T-helper 2 cell treated with Interferon-gamma antibody and Interleukin-4, amounts not matched to agents 5 μg/mL and 100 μg/mL, for 36 hours (primary cell): ENCODE data around the gene TMEM81.

Source experiments
- DNase-seq: peaks from one replicate; pipeline ENCODE4 v3.0.0; 2021; ENCODE audit warnings: low spot score
- H3K27ac Mint-ChIP-seq: one replicate; pipeline ENCODE4 v1.8.0; 2021; ENCODE audit warnings: mild to moderate bottlenecking, mixed read lengths
- H3K27me3 Mint-ChIP-seq: one replicate; pipeline ENCODE4 v1.8.0; 2021; ENCODE audit warnings: low read depth, mixed read lengths
- H3K36me3 Mint-ChIP-seq: one replicate; pipeline ENCODE4 v1.8.0; 2021; ENCODE audit warnings: low read depth, mixed read lengths
- H3K4me1 Mint-ChIP-seq: one replicate; pipeline ENCODE4 v1.8.0; 2021; ENCODE audit warnings: low read depth, mixed read lengths
- H3K4me3 Mint-ChIP-seq: one replicate; pipeline ENCODE4 v1.8.0; 2022; ENCODE audit warnings: mild to moderate bottlenecking, moderate library complexity, mixed read lengths
- H3K9me3 Mint-ChIP-seq: one replicate; pipeline ENCODE4 v1.8.0; 2021; ENCODE audit warnings: mixed read lengths

The TMEM81 gene, protein sequence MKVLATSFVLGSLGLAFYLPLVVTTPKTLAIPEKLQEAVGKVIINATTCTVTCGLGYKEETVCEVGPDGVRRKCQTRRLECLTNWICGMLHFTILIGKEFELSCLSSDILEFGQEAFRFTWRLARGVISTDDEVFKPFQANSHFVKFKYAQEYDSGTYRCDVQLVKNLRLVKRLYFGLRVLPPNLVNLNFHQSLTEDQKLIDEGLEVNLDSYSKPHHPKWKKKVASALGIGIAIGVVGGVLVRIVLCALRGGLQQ

DNA sequence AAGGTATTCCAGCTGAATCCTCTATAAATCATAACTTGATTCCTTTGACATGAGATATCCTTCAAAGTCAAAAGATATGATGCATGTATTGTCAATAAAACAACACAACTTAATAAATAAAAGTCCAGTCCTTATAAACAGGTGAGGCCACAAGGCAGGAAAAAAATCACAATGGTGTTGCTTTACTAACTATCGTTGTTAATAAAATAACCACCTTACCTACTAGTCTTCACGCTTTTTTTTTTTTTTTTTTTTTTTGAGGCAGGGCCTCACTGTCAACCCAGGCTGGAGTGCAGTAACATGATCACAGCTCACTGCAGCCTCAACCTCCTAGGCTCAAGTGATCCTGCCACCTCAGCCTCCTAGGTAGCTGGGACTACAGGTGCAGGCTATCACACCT is at the start of gene TMEM81:
TMEM81 (minus strand) TSS at position 101 of the 400 bp plus-strand sequence. CDS start 140 bp downstream, outside the sequence.
- no peaks in the 10 kb centered on the region for H3K4me1 Mint-ChIP-seq

GRCh38 chr1:205133287-205133686 is 49.0 kb upstream of the TMEM81 start:
- Mint-ChIP-seq H3K27me3 (no peaks in the 10 kb centered on the region), H3K36me3 (no peaks in the 10 kb centered on the region), H3K4me3 (no peak overlapping the region), H3K9me3 (no peaks in the 10 kb centered on the region), H3K27ac (no peak overlapping the region), H3K4me1 (no peaks in the 10 kb centered on the region)
- DNase-seq = no peak

More for the DNA sequence above, at the start of gene TMEM81:
- Mint-ChIP-seq H3K27ac (no peak within 1 kb of the TSS), H3K27me3 (no peaks in the 10 kb centered on the region), H3K9me3 (no peaks in the 10 kb centered on the region), H3K4me3 (no peak within 1 kb of the TSS), H3K36me3 (peaks cover 25% of the 10 kb centered on the region)
- DNase-seq = no peak

- Mint-ChIP-seq H3K4me3 (no peak overlapping the region), H3K27me3 (no peaks in the 10 kb centered on the region), H3K36me3 (no peaks in the 10 kb centered on the region), H3K27ac (no peak overlapping the region), H3K9me3 (no peaks in the 10 kb centered on the region), H3K4me1 (no peaks in the 10 kb centered on the region)
- DNase-seq = no peak
These were observed 45.3 kb upstream of the TMEM81 start for GRCh38 chr1:205129447-205130029.

- no peaks in the 10 kb centered on the region for H3K4me1 Mint-ChIP-seq
- H3K9me3 Mint-ChIP-seq = no peaks in the 10 kb centered on the region
- H3K4me3 Mint-ChIP-seq = no peak overlapping the region
- no peak overlapping the region for H3K27ac Mint-ChIP-seq
- no peak for DNase-seq
- no peaks in the 10 kb centered on the region for H3K27me3 Mint-ChIP-seq
- no peaks in the 10 kb centered on the region for H3K36me3 Mint-ChIP-seq
These were observed 43.8 kb upstream of the TMEM81 start for GRCh38 chr1:205128050-205128449.

GRCh38 chr1:205127646-205128045 is 43.4 kb upstream of the TMEM81 start:
- Mint-ChIP-seq H3K27me3 (no peaks in the 10 kb centered on the region), H3K36me3 (no peaks in the 10 kb centered on the region), H3K27ac (no peak overlapping the region), H3K9me3 (no peaks in the 10 kb centered on the region), H3K4me3 (no peak overlapping the region), H3K4me1 (peaks cover 3% of the 10 kb centered on the region)
- DNase-seq = no peak

GRCh38 chr1:205124726-205125125 is 40.5 kb upstream of the TMEM81 start:
- Mint-ChIP-seq H3K9me3 (no peaks in the 10 kb centered on the region), H3K36me3 (no peaks in the 10 kb centered on the region), H3K27ac (no peak overlapping the region), H3K4me1 (peaks cover 16% of the 10 kb centered on the region), H3K27me3 (no peaks in the 10 kb centered on the region), H3K4me3 (no peak overlapping the region)
- DNase-seq = no peak

DNA sequence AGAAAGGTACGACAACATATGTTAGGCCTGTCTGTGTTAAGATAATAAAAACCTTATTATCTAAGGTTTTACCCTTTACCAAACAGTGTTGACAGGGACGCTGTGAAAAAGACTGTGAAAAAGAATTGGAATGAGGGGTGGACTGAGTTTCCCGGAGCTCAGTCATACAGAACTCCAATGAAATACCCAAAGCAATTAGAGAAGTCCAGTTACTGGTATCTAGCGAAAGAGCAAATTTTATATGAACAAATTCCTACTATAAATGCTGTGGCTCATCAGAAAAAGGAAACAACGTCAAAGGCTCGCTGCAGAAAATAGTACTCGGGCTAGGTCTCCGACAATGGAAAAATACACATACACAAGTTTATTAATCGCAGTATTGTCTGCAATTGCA is 38.2 kb upstream of the TMEM81 start:
- peak overlapping the region; percentile 95 for H3K4me3 Mint-ChIP-seq
- peaks cover 4% of the 10 kb centered on the region for H3K36me3 Mint-ChIP-seq
- no peaks in the 10 kb centered on the region for H3K9me3 Mint-ChIP-seq
- peaks cover 24% of the 10 kb centered on the region for H3K4me1 Mint-ChIP-seq
- H3K27ac Mint-ChIP-seq = peak overlapping the region; percentile 97
- no peaks in the 10 kb centered on the region for H3K27me3 Mint-ChIP-seq
- no peak for DNase-seq

DNA sequence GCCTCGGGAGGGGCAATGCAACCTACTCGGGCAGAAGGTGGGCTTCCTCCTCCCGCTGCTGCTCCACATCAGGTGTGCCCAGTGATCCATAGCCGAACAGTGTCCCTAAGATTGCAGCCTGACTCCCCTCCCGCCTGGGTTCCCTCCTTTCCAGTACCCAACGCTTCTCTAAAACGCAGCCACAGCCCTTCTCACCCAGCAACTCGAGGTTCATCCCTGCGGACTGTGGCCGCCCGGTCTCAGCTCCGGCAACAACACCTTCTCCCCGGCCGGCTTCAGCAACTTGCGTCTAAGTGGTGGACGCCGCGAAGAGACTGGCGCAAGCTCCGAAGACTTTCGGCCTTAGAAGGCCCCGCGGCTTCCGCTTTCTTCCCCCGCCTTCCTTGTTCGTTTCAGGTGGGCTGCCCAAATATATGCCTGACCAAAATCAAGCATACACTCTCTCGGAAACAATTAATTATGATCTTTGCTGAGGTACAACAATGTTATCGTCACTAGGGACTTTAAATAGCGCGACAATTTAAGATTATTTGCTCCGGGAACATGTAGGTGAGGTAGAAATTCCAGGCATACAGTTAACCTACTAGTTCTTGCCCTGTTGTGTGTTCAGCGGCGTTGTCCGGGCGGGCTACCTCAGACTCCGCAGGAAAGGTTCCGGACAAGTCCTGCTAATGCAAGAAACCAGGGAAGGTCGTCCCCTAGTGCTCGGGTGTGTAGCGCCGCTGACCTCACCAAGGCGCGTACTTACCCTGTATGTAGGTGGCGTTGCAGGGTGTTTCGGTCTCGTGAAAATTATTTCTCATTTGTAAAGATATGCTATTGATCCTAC is 37.6 kb upstream of the TMEM81 start, which contains the start of gene RBBP5:
RBBP5 (minus strand) TSS at position 319 of the 829 bp plus-strand sequence; CDS start at position 214, 105 bp downstream.
- Mint-ChIP-seq H3K9me3 (no peaks in the 10 kb centered on the region), H3K4me3 (peak within 1 kb of the TSS; percentile 95), H3K4me1 (peaks cover 24% of the 10 kb centered on the region), H3K27me3 (no peaks in the 10 kb centered on the region), H3K36me3 (peaks cover 4% of the 10 kb centered on the region), H3K27ac (peak within 1 kb of the TSS; percentile 97)
- DNase-seq = peak; percentile 93

DNA sequence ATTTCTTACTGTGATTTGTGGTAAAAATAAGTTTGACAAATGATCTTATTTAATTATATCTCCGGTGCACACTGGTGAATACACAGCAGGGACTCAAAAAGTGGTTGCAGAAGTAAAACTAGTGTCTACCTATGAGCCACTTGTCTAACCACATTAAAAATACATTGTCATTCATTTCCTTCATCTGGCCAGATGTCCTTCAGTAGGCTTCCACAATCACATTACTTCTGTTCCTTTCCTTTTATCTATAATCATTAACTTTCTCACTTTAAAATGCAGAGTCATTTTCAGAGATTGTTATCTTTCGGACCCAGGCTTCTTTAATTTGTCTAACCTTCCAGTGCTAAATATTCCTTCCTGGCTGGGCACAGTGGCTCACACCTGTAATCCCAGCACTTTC is 34.5 kb upstream of the TMEM81 start:
- no peaks in the 10 kb centered on the region for H3K9me3 Mint-ChIP-seq
- H3K36me3 Mint-ChIP-seq = peaks cover 9% of the 10 kb centered on the region
- no peak for DNase-seq
- no peaks in the 10 kb centered on the region for H3K27me3 Mint-ChIP-seq
- peak overlapping the region; percentile 28 for H3K4me3 Mint-ChIP-seq
- no peak overlapping the region for H3K27ac Mint-ChIP-seq
- peaks cover 24% of the 10 kb centered on the region for H3K4me1 Mint-ChIP-seq

DNA sequence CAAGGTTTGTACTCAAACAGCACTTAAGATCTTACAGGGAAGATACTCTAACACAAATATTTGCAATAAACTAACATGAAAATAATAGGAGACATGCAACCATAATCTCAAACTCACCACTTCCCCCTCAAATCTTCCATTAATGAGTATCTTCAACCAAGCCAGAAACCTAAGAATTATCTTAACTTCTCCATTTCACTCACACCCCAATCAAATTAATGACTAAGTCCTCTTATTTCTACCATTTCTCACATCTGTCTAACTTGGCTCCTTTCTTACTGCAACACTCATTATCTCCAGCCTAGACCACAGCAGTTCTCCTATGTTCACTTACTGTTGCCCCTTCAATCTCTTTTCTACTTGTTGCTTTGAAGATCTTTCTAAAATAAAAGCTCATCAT is 27.1 kb upstream of the TMEM81 start:
- peaks cover 17% of the 10 kb centered on the region for H3K36me3 Mint-ChIP-seq
- H3K4me3 Mint-ChIP-seq = no peak overlapping the region
- DNase-seq = no peak
- H3K27ac Mint-ChIP-seq = no peak overlapping the region
- no peaks in the 10 kb centered on the region for H3K27me3 Mint-ChIP-seq
- H3K4me1 Mint-ChIP-seq = peaks cover 2% of the 10 kb centered on the region
- H3K9me3 Mint-ChIP-seq = no peaks in the 10 kb centered on the region

DNA sequence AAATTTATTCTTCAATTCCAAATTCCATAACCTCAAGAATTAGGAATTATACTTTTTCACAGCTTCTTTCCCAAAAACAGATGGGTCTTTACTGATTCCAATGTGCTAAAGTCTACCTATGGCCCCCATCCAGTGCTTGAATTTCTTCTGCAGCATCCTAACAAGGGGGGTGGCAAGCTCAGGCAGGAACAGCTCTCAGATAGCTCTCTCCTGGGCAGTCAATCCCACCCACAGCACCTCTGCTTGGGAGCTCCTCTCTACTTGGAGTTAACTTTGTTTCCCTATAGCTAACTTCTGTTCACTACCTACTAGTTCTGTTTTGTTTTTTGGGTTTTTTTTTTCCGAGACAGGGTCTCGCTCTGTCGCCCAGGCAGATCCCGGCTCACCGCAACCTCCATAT is 25.5 kb upstream of the TMEM81 start:
- peaks cover 2% of the 10 kb centered on the region for H3K4me1 Mint-ChIP-seq
- H3K4me3 Mint-ChIP-seq = no peak overlapping the region
- no peaks in the 10 kb centered on the region for H3K9me3 Mint-ChIP-seq
- no peak for DNase-seq
- peaks cover 25% of the 10 kb centered on the region for H3K36me3 Mint-ChIP-seq
- H3K27ac Mint-ChIP-seq = no peak overlapping the region
- no peaks in the 10 kb centered on the region for H3K27me3 Mint-ChIP-seq

DNA sequence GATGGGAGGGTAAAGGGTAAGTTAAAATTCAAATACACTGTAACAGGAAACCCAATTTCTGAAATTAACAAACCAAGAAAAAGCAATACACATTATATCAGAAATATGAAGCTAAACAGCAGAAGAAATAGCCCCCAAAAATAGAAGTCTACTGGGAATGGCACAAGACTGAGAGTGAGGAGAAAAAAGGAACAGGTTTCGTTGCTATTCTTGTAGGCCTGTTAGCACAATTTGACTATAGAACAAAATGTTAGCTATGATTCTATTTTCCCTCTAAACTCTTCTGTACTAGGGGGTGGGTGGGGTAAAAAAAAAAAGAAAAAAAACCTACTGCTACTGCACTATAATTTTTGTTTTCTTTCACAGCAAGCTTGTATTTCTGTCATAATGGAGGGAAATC is 25.0 kb upstream of the TMEM81 start:
- no peak overlapping the region for H3K4me3 Mint-ChIP-seq
- H3K27ac Mint-ChIP-seq = no peak overlapping the region
- peaks cover 2% of the 10 kb centered on the region for H3K4me1 Mint-ChIP-seq
- no peaks in the 10 kb centered on the region for H3K27me3 Mint-ChIP-seq
- DNase-seq = no peak
- peaks cover 26% of the 10 kb centered on the region for H3K36me3 Mint-ChIP-seq
- H3K9me3 Mint-ChIP-seq = no peaks in the 10 kb centered on the region

DNA sequence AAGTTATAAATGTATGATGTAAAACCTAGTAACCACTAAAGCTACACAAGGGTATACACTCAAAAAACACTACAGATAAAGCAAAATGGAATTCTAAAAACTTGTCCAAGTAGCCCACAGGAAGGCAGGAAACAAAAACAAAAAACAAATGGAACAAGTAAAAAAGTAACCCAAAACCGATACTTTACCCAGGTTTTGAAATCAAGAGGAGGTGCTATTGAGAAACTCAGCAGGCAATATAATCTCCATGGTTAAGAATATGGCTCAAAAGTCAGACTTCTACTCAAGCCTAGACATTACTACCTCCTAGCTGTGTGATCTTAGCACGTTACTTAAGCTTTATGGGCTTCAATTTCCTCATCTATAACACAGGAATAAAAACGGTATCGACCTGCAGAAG is 24.2 kb upstream of the TMEM81 start:
- no peak for DNase-seq
- Mint-ChIP-seq H3K27me3 (no peaks in the 10 kb centered on the region), H3K36me3 (peaks cover 32% of the 10 kb centered on the region), H3K4me3 (no peak overlapping the region), H3K4me1 (peaks cover 2% of the 10 kb centered on the region), H3K27ac (peak overlapping the region; percentile 13), H3K9me3 (no peaks in the 10 kb centered on the region)

- H3K27ac Mint-ChIP-seq = no peak overlapping the region
- H3K9me3 Mint-ChIP-seq = no peaks in the 10 kb centered on the region
- H3K4me3 Mint-ChIP-seq = no peak overlapping the region
- H3K36me3 Mint-ChIP-seq = peaks cover 31% of the 10 kb centered on the region
- H3K27me3 Mint-ChIP-seq = no peaks in the 10 kb centered on the region
- peaks cover 2% of the 10 kb centered on the region for H3K4me1 Mint-ChIP-seq
- no peak for DNase-seq
These were observed 23.1 kb upstream of the TMEM81 start for GRCh38 chr1:205107327-205107726.
